ENCODE results near the gene AKR1C3.

GRCh38 chr10:5106553-5106952, 12.3 kb downstream of the AKR1C3 start:
- TF ChIP-seq CTCF (IDR thresholded peaks at IDR 0.05; ENCODE audit: poor library complexity) (no peak), EZH2 (IDR thresholded peaks at IDR 0.05; ENCODE audit: borderline replicate concordance) (no peak), EZH2phosphoT487 (IDR thresholded peaks at IDR 0.05; ENCODE audit: low read depth, severe bottlenecking, unreplicated experiment) (no peak)

Measured in hepatocyte (in vitro differentiated cells).